Measurements from ENCODE around the gene ALG14. TPM values are rescaled to one million over a fixed set of nuclear protein-coding genes. Genes with fewer than 3 reads are reported as not detected.

ALG14 gene
- total and polyA plus RNA-seq, 8 donors = 1.1 to 6.2 (median 5.6) TPM

- 88 to 95% methylated on average over 6 of the region's 6 CpGs for WGBS, 2 donors
- Histone ChIP-seq H3K4me3 (no peak overlapping the region), H3K27ac (no peak overlapping the region), H3K9me3 (no peaks in the 10 kb centered on the region), H3K36me3 (no peaks in the 10 kb centered on the region), H3K4me1 (peaks cover 0 to 4% (median 0%) of the 10 kb centered on the region in 3 donors), H3K27me3 (no peaks in the 10 kb centered on the region)
- DNase-seq (no peak), FAIRE-seq (no peak), ATAC-seq (no peak)
- intact Hi-C loops (cut with DNase I) = loop anchor here in 1 of 3 donors (10.0 kb wide), 1 partner anchor 145 kb away; the partner anchor contains the start of gene RWDD3
- TF ChIP-seq CTCF (IDR thresholded peaks at IDR 0.05) = no peak
These were observed 17.0 kb upstream of the ALG14 start for GRCh38 chr1:95089650-95090287.

DNA sequence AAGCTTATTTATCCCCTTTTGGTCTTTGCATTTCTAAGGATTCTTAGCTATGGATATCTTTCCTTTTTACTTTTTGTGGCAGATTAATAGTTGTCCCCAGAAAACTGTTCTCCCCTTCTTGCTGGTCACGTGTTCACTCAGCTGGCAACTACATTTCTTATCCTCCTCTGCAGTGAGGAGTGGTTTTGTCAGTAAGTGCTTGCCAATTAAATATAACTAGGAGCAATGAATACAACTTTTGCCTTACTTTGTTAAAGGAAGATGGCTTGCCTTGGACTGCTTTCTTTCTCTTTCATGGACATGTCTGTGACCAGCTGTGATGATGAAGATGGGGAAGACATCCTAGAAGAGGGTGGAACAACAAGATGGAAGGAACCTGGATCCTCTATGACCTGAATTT, 15.6 kb upstream of the ALG14 start:
- FAIRE-seq (no peak), DNase-seq (no peak), ATAC-seq (no peak)
- Histone ChIP-seq H3K4me3 (no peak overlapping the region), H3K4me1 (peaks cover 0 to 4% (median 0%) of the 10 kb centered on the region in 3 donors), H3K9me3 (no peaks in the 10 kb centered on the region), H3K36me3 (no peaks in the 10 kb centered on the region), H3K27me3 (no peaks in the 10 kb centered on the region), H3K27ac (no peak overlapping the region)
- intact Hi-C loops (cut with DNase I) = loop anchor here in 1 of 3 donors (10.0 kb wide), 1 partner anchor 146 kb away; the partner anchor contains the start of gene RWDD3
- TF ChIP-seq CTCF (IDR thresholded peaks at IDR 0.05) = no peak
- 88 to 92% methylated on average over 1 of the region's 1 CpG for WGBS, 2 donors

DNA sequence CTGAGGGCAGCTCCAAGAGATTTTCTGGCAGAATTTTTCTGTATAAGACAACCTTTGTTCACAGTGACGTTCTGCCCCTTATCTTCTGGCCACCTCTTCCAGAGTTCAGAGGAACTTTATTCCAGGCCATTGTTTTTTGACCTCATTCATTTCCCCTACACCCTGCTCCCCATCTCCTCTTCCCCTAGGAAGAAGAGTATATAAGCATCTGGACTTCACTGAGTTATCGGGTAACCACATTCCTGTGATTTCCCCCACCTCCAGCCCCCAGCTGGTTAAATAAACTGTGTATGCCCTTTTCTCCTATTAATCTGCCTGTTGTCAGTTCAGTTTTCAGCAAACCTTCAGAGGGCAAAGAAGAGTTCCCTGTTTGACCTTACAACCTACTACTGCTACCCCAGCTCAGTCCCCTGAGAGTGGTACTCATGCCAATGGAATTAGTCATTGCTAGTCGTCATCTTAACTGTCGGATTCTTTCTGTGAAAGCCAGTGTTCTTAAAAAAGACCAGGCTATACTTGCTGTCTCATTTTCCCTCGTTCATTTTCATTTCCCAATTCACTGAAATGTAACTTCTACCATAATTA, 14.3 kb upstream of the ALG14 start:
- Histone ChIP-seq H3K27ac (peak overlapping the region; percentile 4 to 71 (median 9)), H3K36me3 (no peaks in the 10 kb centered on the region), H3K4me1 (peaks cover 0 to 4% (median 0%) of the 10 kb centered on the region in 3 donors), H3K27me3 (no peaks in the 10 kb centered on the region), H3K4me3 (no peak overlapping the region), H3K9me3 (no peaks in the 10 kb centered on the region)
- FAIRE-seq (peak; percentile 57), DNase-seq (peak in 2 of 6 donors; percentile 14 to 17), ATAC-seq (peak; percentile 50 to 84 (median 80))
- no peak for TF ChIP-seq CTCF (IDR thresholded peaks at IDR 0.05)
- 30 to 39% methylated on average over 5 of the region's 5 CpGs for WGBS, 2 donors
- intact Hi-C loops (cut with DNase I) = loop anchor here in 1 of 3 donors (10.0 kb wide), 1 partner anchor 148 kb away; the partner anchor contains the start of gene RWDD3

GRCh38 chr1:95085376-95085775, 12.6 kb upstream of the ALG14 start:
- 40 to 61% methylated on average over 2 of the region's 2 CpGs for WGBS, 2 donors
- FAIRE-seq = no peak
- no peak for ATAC-seq

More at GRCh38 chr1:95085376-95085775, 12.6 kb upstream of the ALG14 start:
- H3K4me3 ChIP-seq = no peak overlapping the region
- H3K27me3 ChIP-seq = no peaks in the 10 kb centered on the region
- TF ChIP-seq CTCF (IDR thresholded peaks at IDR 0.05) = no peak
- no peak overlapping the region for H3K27ac ChIP-seq
- H3K36me3 ChIP-seq = no peaks in the 10 kb centered on the region
- DNase-seq = no peak
- intact Hi-C loops (cut with DNase I) = loop anchor here in 1 of 3 donors (10.0 kb wide), 1 partner anchor 149 kb away; the partner anchor contains the start of gene RWDD3
- no peaks in the 10 kb centered on the region for H3K9me3 ChIP-seq
- peaks cover 0 to 4% (median 0%) of the 10 kb centered on the region in 3 donors for H3K4me1 ChIP-seq
